HG02981 (cell line): ENCODE results near the gene GATD1.
A peak's percentile ranks its signal among the peaks of the same experiment; 100 is the strongest.

Source experiments
- ATAC-seq: cut with Tn5 transposase; IDR thresholded peaks from one replicate; pipeline ENCODE4 v1.9.1; 2021; ENCODE audit warnings: mild to moderate bottlenecking, moderate library complexity; ENCODE audit not compliant: unreplicated experiment

Gene GATD1

DNA sequence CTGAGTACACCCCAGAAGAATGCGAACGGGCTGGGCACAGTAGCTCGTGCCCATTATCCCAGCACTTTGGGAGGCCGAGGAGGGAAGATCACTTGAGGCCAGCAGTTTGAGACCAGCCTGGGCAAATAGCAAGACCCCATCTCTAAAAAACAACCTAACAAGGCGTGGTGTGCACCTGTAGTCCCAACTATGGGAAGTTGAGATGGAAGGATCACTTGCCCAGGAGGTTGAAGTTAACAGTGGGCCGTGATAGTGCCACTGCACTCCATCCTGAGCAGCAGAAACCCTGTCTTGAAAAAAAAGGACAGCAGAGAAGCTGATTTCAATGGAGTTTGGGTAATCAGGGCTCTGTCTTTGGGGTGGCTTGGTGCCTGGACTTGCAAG lies 35.8 kb upstream of the GATD1 start:
- no peak for ATAC-seq

DNA sequence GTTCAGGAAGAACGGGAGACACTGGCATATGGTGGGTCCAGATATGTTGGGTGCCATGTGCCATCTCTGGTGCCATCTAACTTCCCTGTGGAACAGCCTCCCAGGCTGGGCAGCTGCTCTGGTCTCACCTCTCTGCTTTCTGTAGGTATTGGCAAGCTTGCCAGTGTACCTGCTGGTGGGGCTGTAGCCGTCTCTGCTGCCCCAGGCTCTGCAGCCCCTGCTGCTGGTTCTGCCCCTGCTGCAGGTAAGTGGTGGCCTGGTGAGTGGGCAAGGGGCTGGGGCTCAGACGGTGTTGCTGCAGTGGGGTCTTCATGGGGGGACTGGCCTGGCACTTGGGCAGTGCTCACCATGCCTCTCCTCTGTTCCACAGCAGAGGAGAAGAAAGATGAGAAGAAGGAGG lies 35.1 kb upstream of the GATD1 start:
- ATAC-seq = no peak

GRCh38 chr11:811446-812245 lies 34.4 kb upstream of the GATD1 start:
- ATAC-seq = no peak

- ATAC-seq = peak; percentile 12
These were observed 32.8 kb upstream of the GATD1 start for GRCh38 chr11:810040-810567.

GRCh38 chr11:809287-810039 lies 32.2 kb upstream of the GATD1 start, which contains the start of gene RPLP2:
TSS of gene RPLP2 (plus strand) at chr11:809967. CDS start at chr11:810235, 268 bp downstream.
- ATAC-seq = peak; percentile 70

GRCh38 chr11:808427-809286 lies 31.4 kb upstream of the GATD1 start:
- ATAC-seq = no peak

GRCh38 chr11:804599-804964 lies 27.3 kb upstream of the GATD1 start:
- ATAC-seq = no peak

DNA sequence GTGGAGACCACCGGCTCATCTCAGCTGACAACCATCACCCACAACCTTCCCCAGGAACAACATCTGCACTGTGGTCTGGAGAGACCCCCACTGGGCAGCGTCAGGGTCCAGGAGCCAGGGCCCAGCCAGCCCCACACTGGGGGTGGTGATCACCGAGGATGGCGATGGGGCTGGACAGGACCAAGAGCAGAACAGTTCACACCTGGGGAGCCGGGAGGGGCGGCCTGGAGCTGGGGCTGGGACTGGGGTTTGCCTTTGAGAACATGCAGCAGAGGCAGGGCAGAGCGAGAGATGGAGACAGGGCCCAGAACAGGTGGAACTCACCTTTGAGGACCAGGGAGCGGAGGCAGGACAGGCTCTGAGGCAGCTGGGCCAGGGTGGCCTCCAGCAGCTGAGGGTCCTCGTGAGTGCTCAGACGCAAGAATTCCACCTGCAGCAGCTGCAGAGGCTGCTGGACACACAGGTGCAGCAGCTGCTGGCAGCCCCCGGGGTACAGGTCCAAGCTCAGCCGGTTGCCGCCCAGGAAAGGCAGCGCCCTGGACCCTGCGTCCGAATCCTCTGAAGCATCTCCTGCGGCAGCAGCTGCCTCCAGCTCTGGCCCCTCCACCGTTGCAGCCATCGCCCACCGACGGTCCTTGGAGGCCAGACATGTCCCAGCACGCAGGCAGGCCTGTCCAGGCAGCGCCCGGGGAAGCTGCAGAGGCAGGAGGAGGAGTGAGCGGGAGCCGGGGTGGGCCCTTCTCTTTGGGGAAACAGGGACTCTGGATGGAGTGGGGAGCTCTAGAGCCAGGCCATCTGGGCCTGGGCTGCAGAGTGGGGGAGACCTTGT lies 26.7 kb upstream of the GATD1 start:
- no peak for ATAC-seq

- no peak for ATAC-seq
These were observed 26.1 kb upstream of the GATD1 start for GRCh38 chr11:803467-803742.

DNA sequence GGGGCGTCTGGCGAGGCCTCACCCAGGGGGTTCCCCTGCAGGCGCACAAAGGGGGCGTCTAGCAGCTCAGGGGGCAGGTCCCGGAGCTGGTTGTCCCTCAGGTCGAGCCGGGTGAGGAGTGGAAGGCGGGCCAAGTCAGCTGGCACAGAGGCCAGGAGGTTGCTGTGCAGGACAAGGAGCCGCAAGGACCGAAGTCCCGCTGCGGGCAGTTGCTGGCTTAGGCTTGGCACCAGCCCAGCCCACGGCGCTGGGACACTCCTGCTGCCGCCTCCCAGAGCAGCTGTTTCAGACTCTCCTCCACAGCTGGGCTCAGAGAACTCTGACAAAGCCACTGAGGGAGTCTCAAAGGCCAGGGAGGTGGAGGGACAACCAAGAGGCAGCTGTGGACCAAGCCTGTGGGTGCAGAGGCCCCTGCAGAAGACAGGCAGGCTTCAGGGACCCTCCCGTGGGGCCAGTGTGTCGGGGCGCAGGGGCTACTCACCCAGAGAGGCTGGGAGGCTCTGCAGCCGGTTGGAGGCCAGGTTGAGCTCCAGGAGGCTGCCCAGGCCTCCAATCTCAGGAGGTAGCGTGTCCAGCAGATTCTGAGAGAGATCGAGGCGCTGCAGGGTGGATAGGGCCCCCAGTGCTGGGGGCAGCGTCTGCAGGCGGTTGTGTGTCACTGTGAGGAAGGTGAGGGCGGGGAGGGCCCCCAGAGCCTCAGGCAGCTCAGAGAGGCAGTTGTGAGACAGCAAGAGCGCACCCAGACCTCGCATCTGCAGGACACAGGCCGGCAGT lies 25.6 kb upstream of the GATD1 start:
- no peak for ATAC-seq

- ATAC-seq = no peak
These were observed 24.8 kb upstream of the GATD1 start for GRCh38 chr11:802018-802617.

DNA sequence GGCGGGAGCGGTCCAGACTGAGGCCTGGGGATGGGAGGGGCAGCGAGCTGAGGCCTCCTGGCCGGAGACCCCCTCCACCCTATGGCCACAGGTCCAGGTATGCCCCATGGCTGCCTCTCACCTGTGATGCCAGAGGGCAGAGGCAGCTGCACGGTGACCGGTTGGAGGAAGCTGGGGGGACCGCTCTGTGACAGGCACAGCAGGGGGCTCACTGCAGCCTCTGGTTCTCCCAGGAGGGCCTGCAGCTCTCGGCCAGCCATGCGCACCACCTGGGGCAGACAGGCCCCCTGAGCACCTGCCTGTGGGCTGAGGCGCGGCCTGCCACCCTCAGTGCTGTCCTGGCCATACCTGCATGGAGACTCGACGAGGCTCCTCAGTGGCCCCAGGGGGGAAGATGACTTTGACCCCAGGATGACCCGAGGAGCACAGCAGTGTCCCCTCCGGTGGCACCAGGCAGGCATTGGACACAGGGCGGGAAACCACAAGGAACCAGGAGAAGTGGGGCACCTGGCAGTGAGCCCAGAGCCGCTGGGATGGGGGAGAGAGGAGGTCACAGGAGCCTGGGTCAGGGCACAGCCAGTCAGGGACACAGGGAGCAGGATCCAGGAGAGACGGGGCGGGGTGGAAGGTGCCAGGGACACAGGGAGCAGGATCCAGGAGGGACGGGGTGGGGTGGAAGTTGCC lies 24.0 kb upstream of the GATD1 start:
- no peak for ATAC-seq

GRCh38 chr11:800473-800872 lies 23.2 kb upstream of the GATD1 start:
- ATAC-seq = no peak

DNA sequence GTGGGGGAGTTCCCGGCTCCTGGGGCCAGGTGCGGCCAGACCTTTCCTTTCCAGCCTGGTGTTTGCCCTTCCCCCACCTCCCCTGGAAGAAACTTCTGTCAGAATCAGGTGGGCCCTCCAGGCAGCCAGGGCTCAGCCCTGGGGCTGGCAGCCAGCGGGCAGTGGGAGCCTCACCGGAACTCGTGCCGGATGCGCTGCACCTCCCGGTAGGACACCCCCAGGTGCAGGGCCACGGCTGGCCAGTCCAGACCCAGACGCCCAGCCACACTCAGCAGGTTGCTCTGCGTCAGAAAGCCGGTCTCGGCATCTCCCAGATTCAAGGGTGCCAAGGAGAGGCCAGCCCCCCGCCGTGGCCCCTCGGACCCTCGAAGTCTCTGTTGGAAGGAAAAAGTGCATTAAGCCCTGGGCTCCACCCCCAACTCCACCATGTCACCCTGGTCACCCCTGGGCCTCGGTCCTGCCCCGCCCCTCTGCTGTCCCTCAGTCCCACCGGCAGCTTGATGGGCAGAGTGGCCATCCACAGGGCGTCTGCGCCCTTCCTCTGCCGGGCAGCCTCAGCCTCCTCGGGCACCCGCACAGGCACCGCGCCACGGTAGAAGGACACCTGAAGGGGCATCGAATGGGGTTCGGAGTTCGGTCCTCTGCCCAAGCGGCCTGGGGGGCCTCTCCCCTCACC lies 22.5 kb upstream of the GATD1 start:
- no peak for ATAC-seq

DNA sequence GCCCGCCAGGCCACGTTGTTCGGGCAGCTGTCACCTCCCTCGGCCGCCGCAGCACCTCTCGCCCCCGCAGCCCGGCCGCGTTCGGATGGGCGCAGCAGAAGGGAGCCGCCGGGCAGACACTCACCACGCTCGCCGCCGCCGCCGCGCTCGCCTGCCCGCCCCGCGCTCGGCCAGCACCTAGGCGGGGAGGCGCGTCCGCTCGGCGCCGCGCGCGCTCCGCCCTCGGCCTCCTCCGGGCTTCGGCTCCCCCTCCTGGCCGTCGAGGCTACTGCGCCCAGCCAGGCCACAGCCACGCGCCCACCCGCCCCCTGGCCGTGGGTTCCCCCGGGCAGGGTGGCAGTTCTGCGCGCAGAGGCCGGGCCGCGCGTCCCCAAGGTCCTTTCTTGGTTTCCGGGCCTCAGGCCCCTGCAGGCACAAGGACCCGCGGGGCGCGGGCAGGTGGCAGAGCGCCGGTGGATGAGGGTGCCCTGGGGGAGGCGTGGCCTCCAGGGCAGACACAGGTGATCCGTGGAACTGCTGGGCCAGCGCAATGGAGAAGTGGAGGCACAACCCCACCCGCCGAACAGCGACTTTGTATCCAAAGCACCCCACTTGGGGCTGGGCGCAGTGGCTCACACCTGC lies 20.9 kb upstream of the GATD1 start, which contains the start of gene SLC25A22:
TSS of gene SLC25A22 (minus strand) at position 189 of the 621 bp plus-strand sequence. CDS start 3,275 bp downstream, outside the sequence.
- peak; percentile 56 for ATAC-seq

DNA sequence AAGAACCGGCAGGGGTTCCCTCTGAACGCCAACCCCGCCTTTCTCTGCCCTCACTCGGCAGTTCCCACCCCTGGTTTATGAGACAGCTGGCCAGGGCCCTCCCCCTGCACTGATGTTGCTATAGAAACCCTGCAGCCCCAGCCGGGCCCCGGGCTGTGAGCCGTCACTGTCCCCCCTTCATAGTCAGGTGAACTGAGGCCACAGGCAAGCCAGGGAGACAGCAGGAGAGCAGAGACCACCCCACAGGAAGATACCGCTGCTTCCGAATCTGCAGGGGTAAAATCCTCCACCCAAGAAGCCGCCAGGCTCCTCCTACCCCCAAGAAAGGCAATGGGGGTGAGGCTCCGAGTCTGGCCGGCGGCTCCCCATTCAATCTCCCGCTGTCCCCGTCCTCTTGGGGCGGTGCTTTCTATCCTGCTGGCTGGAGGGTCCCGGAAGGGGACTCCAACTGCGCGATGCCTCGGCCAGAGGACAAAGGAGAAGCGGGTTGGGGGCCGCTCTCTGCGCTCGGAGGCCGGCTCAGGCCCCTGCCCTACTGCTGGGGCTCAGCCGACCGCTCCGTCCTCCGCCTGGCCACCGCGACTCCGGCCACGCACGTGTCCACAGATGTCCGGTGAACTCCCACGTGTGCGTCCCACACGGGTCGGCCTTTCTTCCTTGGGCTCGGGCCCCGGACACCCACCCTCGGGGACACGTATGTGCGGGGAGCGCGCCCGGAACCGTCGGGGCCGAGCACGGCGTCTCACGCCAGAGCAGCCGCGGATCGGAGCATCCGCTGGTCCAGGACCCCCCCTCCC lies 20.2 kb upstream of the GATD1 start:
- ATAC-seq = peak; percentile 40
